OCI-LY1 (cell line): ENCODE results near the gene SDCBP2.

Experiments used
- H2AFZ ChIP-seq: fragments of 200-600 bp; sonication (generic), shearing (Covaris generic); 2 replicates; pipeline ENCODE4 v1.6.0; 2014; ENCODE audit warnings: antibody characterized with exemption, mild to moderate bottlenecking, low read length
- H3F3A ChIP-seq: fragments of 200-600 bp; sonication (generic), shearing (Covaris generic); 2 replicates; pipeline ENCODE4 v1.6.0; 2014; ENCODE audit warnings: mild to moderate bottlenecking, antibody characterized with exemption, low read length, moderate library complexity; ENCODE audit not compliant: insufficient read depth
- H3K27ac ChIP-seq: fragments of 200-600 bp; sonication (generic); 2 replicates; pipeline ENCODE4 v1.5.1; 2014; ENCODE audit warnings: low read length, mixed run types, mild to moderate bottlenecking, low read depth; ENCODE audit not compliant: poor library complexity, severe bottlenecking
- H3K27me3 ChIP-seq: fragments of 200-600 bp; sonication (generic); 2 replicates; pipeline ENCODE4 v1.6.0; 2014; ENCODE audit warnings: antibody characterized with exemption, mild to moderate bottlenecking, low read length, moderate library complexity; ENCODE audit not compliant: insufficient read depth
- H3K36me3 ChIP-seq: fragments of 200-600 bp; sonication (generic); 2 replicates; pipeline ENCODE4 v1.6.1; 2014; ENCODE audit warnings: mild to moderate bottlenecking, antibody characterized with exemption, low read length, moderate library complexity, mixed read lengths; ENCODE audit not compliant: insufficient read depth
- H3K4me1 ChIP-seq: fragments of 200-600 bp; sonication (generic); 2 replicates; pipeline ENCODE4 v1.5.1; 2014; ENCODE audit warnings: mild to moderate bottlenecking, low read length, moderate library complexity; ENCODE audit not compliant: insufficient read depth, severe bottlenecking
- H3K4me2 ChIP-seq: fragments of 200-600 bp; sonication (generic), shearing (Covaris generic); 2 replicates; pipeline ENCODE4 v1.6.1; 2014; ENCODE audit warnings: low read length
- H3K4me3 ChIP-seq: fragments of 200-600 bp; sonication (generic); 2 replicates; pipeline ENCODE4 v1.5.1; 2014; ENCODE audit warnings: low read length, low read depth, mild to moderate bottlenecking, mixed read lengths; ENCODE audit not compliant: poor library complexity, severe bottlenecking
- H3K79me2 ChIP-seq: fragments of 200-600 bp; shearing (Covaris generic); 2 replicates; pipeline ENCODE4 v1.6.1; 2016; ENCODE audit warnings: mixed run types, low read length, mixed read lengths; ENCODE audit not compliant: insufficient read depth
- H3K9ac ChIP-seq: fragments of 200-600 bp; sonication (generic), shearing (Covaris generic); 2 replicates; pipeline ENCODE4 v1.6.1; 2014; ENCODE audit warnings: mild to moderate bottlenecking, low read length, mixed read lengths
- H3K9me2 ChIP-seq: fragments of 200-600 bp; sonication (generic), shearing (Covaris generic); 2 replicates; pipeline ENCODE4 v1.6.1; 2014; ENCODE audit warnings: low read depth, mild to moderate bottlenecking, low read length, mixed read lengths
- H3K9me3 ChIP-seq: fragments of 200-600 bp; shearing (Covaris generic); 2 replicates; pipeline ENCODE4 v1.6.1; 2014; ENCODE audit warnings: low read length, mixed read lengths
- H4K20me1 ChIP-seq: fragments of 200-600 bp; sonication (generic), shearing (Covaris generic); 2 replicates; pipeline ENCODE4 v1.6.0; 2016; ENCODE audit warnings: mild to moderate bottlenecking, low read length; ENCODE audit not compliant: insufficient read depth
- EZH2 ChIP-seq: fragments of 200-600 bp; sonication (generic), shearing (Covaris generic); IDR thresholded peaks from 2 replicates; pipeline ENCODE4 v1.8.0; 2017; ENCODE audit warnings: borderline replicate concordance, mixed run types, mild to moderate bottlenecking, antibody characterized with exemption, low read length, moderate library complexity, mixed read lengths
- TF ChIP-seq, protein P1 (sequence below): fragments of 200-600 bp; sonication (generic), shearing (Covaris generic); IDR thresholded peaks from 2 replicates; pipeline ENCODE4 v1.5.1; 2017; ENCODE audit warnings: mild to moderate bottlenecking, antibody characterized with exemption, low read length, moderate library complexity, mixed read lengths

Gene SDCBP2

DNA sequence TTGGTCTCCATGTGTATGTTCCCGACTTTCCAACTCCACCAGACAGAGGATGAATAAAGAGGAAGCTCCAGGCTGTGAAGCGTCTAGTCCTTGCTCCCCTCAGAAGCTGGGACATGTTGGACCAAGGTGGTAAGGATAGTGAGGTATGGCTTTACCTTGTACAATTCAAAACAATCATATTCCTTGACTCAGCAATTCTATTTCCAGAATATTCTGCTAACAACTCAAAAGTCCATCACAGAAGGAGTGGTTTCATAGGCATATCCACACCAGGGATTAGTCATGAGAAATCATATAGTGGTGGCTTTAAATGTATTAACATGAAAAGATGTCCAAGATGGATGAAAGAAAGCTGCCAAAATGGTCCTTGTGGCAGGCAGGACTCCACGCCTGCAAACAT is 44.1 kb upstream of the SDCBP2 start:
- no peak overlapping the region for H3K9ac ChIP-seq
- H3K79me2 ChIP-seq: peaks cover 19% of the 10 kb centered on the region
- no peak overlapping the region for H3K27ac ChIP-seq
- TF ChIP-seq, protein P1, sequence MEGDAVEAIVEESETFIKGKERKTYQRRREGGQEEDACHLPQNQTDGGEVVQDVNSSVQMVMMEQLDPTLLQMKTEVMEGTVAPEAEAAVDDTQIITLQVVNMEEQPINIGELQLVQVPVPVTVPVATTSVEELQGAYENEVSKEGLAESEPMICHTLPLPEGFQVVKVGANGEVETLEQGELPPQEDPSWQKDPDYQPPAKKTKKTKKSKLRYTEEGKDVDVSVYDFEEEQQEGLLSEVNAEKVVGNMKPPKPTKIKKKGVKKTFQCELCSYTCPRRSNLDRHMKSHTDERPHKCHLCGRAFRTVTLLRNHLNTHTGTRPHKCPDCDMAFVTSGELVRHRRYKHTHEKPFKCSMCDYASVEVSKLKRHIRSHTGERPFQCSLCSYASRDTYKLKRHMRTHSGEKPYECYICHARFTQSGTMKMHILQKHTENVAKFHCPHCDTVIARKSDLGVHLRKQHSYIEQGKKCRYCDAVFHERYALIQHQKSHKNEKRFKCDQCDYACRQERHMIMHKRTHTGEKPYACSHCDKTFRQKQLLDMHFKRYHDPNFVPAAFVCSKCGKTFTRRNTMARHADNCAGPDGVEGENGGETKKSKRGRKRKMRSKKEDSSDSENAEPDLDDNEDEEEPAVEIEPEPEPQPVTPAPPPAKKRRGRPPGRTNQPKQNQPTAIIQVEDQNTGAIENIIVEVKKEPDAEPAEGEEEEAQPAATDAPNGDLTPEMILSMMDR: no peak
- no peak for TF ChIP-seq EZH2
- H3K4me2 ChIP-seq: no peak overlapping the region
- peaks cover 62% of the 10 kb centered on the region for H3K36me3 ChIP-seq
- H3K9me2 ChIP-seq: no peaks in the 10 kb centered on the region
- no peaks in the 10 kb centered on the region for H3F3A ChIP-seq
- H2AFZ ChIP-seq: no peak overlapping the region
- H4K20me1 ChIP-seq: no peaks in the 10 kb centered on the region
- no peaks in the 10 kb centered on the region for H3K9me3 ChIP-seq
- H3K4me1 ChIP-seq: peaks cover 14% of the 10 kb centered on the region
- no peaks in the 10 kb centered on the region for H3K27me3 ChIP-seq
- H3K4me3 ChIP-seq: no peak overlapping the region

DNA sequence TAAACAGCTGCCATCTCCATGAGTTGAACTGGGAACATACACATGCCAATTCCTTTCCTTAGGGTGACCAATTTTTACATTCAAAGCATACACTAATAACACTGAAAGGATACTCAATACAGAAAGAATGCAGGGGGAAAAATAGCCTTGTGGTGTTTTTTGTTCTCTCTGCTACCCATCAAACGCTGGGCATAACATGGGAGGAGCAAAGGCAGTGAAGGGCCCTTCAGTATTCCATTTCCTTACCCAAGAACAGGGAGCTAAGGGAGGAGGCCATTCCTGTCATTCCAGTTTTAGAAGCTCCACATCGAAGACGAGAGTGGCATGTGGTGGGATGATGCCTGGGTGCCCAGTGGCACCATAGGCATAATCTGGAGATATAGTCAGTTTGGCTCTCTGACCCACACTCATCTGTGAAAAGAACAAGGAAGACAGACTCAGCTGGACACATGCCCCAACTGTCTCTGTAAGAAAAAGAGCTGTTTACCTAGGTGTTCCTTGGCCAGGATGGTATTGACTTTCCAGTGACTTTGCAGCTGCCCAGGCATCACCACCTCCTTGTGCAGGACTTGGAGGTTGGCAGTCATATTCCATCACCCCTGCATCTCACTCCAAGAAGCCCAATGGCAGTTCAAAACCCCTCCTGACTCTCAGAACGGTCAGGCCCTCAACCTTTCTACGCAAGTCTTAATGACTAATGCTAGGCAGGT is 43.0 kb upstream of the SDCBP2 start:
- no peak overlapping the region for H3K27ac ChIP-seq
- H3K27me3 ChIP-seq: no peaks in the 10 kb centered on the region
- no peak for TF ChIP-seq EZH2
- TF ChIP-seq, protein P1: no peak
- H3K4me1 ChIP-seq: peaks cover 4% of the 10 kb centered on the region
- H3K9me3 ChIP-seq: no peaks in the 10 kb centered on the region
- H4K20me1 ChIP-seq: no peaks in the 10 kb centered on the region
- H3K36me3 ChIP-seq: peaks cover 72% of the 10 kb centered on the region
- no peak overlapping the region for H2AFZ ChIP-seq
- no peaks in the 10 kb centered on the region for H3K9me2 ChIP-seq
- H3K9ac ChIP-seq: no peak overlapping the region
- no peaks in the 10 kb centered on the region for H3F3A ChIP-seq
- no peak overlapping the region for H3K4me3 ChIP-seq
- H3K79me2 ChIP-seq: peaks cover 8% of the 10 kb centered on the region
- no peak overlapping the region for H3K4me2 ChIP-seq

DNA sequence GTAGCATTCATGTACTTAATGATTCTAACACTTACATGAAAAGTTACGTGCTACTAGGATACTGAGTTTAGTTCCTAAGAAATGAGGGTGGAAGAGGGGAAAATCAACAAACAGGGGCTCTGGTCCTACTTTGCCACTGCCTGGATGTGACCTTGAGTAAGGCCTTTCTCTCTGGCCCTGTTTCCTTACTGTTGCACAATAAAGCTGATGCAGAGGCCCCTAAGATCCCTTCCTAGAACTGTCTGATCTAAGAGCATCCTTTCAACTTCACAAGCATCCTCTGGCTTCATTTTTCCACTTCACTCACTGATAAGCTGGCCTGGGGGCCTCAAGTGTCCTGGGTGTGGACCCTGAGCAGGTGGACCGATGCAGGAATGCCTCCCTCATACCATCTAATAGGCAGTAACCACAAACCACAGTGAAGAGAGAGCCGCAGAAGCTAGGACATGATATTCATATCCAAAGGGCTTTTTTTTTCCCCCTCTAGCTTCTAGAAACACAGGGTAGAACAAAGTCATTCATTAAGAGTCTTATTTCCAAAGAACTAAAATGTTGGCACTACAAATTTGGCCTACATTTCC is 42.4 kb upstream of the SDCBP2 start:
- no peak overlapping the region for H3K4me2 ChIP-seq
- H3K27me3 ChIP-seq: no peaks in the 10 kb centered on the region
- H2AFZ ChIP-seq: no peak overlapping the region
- H3K9me2 ChIP-seq: no peaks in the 10 kb centered on the region
- no peak overlapping the region for H3K27ac ChIP-seq
- no peak for TF ChIP-seq EZH2
- TF ChIP-seq, protein P1: no peak
- no peaks in the 10 kb centered on the region for H3K4me1 ChIP-seq
- no peaks in the 10 kb centered on the region for H4K20me1 ChIP-seq
- H3F3A ChIP-seq: no peaks in the 10 kb centered on the region
- no peak overlapping the region for H3K9ac ChIP-seq
- H3K79me2 ChIP-seq: peaks cover 3% of the 10 kb centered on the region; the same call in 1 of the 2 replicates
- peaks cover 72% of the 10 kb centered on the region for H3K36me3 ChIP-seq
- H3K9me3 ChIP-seq: no peaks in the 10 kb centered on the region
- no peak overlapping the region for H3K4me3 ChIP-seq
